ENCODE data around the gene DOCK7.
A peak's percentile ranks its signal among the peaks of the same experiment; 100 is the strongest.
"Not testable (repeated sequence)": the region's sequence is repeated elsewhere in the genome, so short reads cannot be mapped to it uniquely, and the experiment has no call there.

The DOCK7 gene

GRCh38 chr1:62691062-62691844 is 3.1 kb upstream of the DOCK7 start:
- peak; percentile 26 for DNase-seq

- DNase-seq, result no peak
Measured at GRCh38 chr1:62689524-62689923, 1.3 kb upstream of the DOCK7 start.

- peak; percentile 57 for DNase-seq
Measured at GRCh38 chr1:62688687-62689085, 500 bp upstream of the DOCK7 start.

GRCh38 chr1:62687421-62687902 is 724 bp downstream of the DOCK7 start:
- DNase-seq, result peak; percentile 39

- no peak for DNase-seq
Measured at GRCh38 chr1:62686822-62687221, 1.4 kb downstream of the DOCK7 start.

- no peak for DNase-seq
Measured at GRCh38 chr1:62685431-62685859, 2.7 kb downstream of the DOCK7 start.

- no peak for DNase-seq
Measured at GRCh38 chr1:62682531-62682930, 5.7 kb downstream of the DOCK7 start.

- DNase-seq, result not testable (repeated sequence)
Measured at GRCh38 chr1:62680992-62681391, 7.2 kb downstream of the DOCK7 start.

- not testable (repeated sequence) for DNase-seq
Measured at GRCh38 chr1:62677822-62678221, 10.4 kb downstream of the DOCK7 start.

- no peak for DNase-seq
Measured at GRCh38 chr1:62676611-62677356, 11.4 kb downstream of the DOCK7 start.

- no peak for DNase-seq
Measured at GRCh38 chr1:62673629-62674028, 14.6 kb downstream of the DOCK7 start.

GRCh38 chr1:62672029-62672428 is 16.2 kb downstream of the DOCK7 start:
- DNase-seq, result no peak

- no peak for DNase-seq
Measured at GRCh38 chr1:62654744-62655143, 33.4 kb downstream of the DOCK7 start.

GRCh38 chr1:62652387-62652786 is 35.8 kb downstream of the DOCK7 start:
- DNase-seq, result no peak

- no peak for DNase-seq
Measured at GRCh38 chr1:62643283-62643682, 44.9 kb downstream of the DOCK7 start.

- no peak for DNase-seq
Measured at GRCh38 chr1:62637392-62638105, 50.6 kb downstream of the DOCK7 start.

- no peak for DNase-seq
Measured at GRCh38 chr1:62628506-62628905, 59.7 kb downstream of the DOCK7 start.

- DNase-seq, result no peak
Measured at GRCh38 chr1:62625415-62625814, 62.8 kb downstream of the DOCK7 start.

- no peak for DNase-seq
Measured at GRCh38 chr1:62621907-62622306, 66.3 kb downstream of the DOCK7 start.

GRCh38 chr1:62613890-62614289 is 74.3 kb downstream of the DOCK7 start:
- no peak for DNase-seq

GRCh38 chr1:62613325-62613727 is 74.9 kb downstream of the DOCK7 start:
- DNase-seq, result no peak

GRCh38 chr1:62612770-62613169 is 75.4 kb downstream of the DOCK7 start:
- no peak for DNase-seq

GRCh38 chr1:62610588-62610987 is 77.6 kb downstream of the DOCK7 start:
- DNase-seq, result not testable (repeated sequence)

Measured in midbrain (tissue), 1 donor.